Activated CD4-positive, alpha-beta T cell treated with anti-CD3 and anti-CD28 coated beads, Interleukin-2, Interleukin-4, amounts not matched to agents 100 ng/mL and 50 ng/mL, durations not matched to agents 16 hours and 8 hours (primary cell): Measurements from ENCODE around the gene EGLN2.
"Not testable (repeated sequence)": the region's sequence is repeated elsewhere in the genome, so short reads cannot be mapped to it uniquely, and the experiment has no call there.

Experiments used
- DNase-seq: peaks from one replicate; pipeline ENCODE4 v3.0.0-alpha.2; 2020; ENCODE audit warnings: low spot score

Gene EGLN2

DNA sequence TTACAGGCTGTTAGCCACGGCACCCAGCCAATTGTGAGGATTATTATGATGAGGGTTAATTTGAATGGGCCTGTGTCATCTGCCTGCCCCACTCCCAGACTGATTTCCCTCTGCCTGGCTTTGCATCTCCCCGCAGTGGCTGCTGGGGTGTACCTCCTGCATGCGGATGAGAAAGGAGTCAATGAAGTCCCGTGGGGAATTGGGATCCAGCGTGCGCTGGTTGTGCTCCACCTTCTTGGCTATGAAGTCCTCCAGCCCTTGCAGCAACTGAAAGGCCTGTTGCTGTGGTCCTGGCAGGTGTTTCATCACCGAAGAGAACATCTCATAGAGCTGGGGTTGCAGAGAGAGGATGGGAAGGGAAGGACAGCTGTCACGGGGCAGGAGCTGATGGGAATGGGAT is 47.7 kb downstream of the EGLN2 start:
- not testable (repeated sequence) for DNase-seq

DNA sequence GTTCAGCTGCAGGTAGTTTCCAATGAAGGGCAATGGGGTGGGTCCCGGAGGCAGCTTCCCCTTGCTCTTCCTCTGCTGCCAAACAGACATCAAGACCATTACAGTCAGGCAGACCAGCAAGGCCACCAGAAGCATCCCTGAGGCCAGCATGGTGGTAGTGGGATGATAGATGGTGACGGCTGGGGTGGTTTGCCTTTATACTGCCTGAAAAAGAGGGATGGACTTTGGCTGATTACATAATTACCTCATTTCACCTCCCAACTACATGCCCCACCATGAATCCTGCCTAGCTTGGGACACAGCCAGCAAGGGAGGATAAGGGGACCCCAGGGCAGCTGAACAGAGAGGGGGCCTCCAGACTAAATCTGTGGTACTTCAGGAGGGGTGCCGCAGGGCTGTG is 51.3 kb downstream of the EGLN2 start, which contains the start of gene CYP2A6:
TSS of gene CYP2A6 (minus strand) at position 171 of the 400 bp plus-strand sequence. CDS start at position 150, 21 bp downstream.
- not testable (repeated sequence) for DNase-seq

DNA sequence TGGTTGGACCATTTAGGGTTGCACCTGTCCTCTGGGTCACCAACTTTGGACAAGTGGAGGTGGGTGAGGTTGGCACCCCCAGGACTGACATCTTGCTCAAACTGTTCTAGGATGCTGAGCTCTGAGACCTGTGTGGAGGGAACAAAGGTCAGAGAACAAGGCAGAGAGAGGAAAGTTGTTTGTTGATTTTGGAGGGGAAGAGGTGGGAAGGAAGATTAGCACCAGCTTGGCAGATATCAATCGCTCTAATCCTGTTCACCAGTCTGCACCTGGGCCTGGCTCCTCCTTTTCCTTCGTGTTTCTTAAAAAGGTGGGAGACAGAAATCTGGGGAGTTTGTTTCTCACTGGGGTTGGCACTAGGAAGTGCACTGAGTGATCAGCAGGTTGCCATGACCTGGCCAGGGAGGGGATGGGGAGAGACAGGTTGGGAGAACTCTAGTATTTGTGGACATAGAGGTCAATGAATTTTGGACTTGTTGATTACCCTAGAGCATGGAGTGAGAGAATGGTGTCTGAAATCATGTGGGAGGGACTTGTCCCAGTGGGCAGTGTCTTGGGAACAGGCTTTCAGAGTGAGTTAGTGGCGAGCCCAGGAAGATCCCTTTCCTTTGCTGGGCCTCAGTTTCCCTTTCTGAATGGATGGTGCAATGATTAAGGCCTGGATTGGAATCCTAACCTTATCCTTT is 53.6 kb downstream of the EGLN2 start:
- DNase-seq = not testable (repeated sequence)
